Lower leg skin (tissue), 3 donors: Measurements from ENCODE around the gene BCL7B.

Experiments used
- CTCF ChIP-seq, 3 donors: fragments of 450-650 bp; IDR thresholded peaks; one replicate each; pipeline ENCODE4 v1.5.1; 2016; ENCODE audit warnings: antibody characterized with exemption in 3 of 3, mild to moderate bottlenecking in 3 of 3, moderate library complexity in 2 of 3
- POLR2A ChIP-seq, 2 donors: fragments of 450-650 bp; IDR thresholded peaks; one replicate each; pipeline ENCODE4 v1.6.1; 2016 to 2017; ENCODE audit warnings: antibody characterized with exemption in 2 of 2, mild to moderate bottlenecking in 1 of 2, moderate library complexity in 1 of 2

GRCh38 chr7:73504017-73504416, 53.5 kb downstream of the BCL7B start:
- TF ChIP-seq CTCF (IDR thresholded peaks at IDR 0.05) (no peak), POLR2A (IDR thresholded peaks at IDR 0.05) (no peak)
